Epithelial cell of esophagus (primary cell): ENCODE data around the gene NECTIN4.

Source experiments
- DNase-seq: peaks from one replicate; pipeline ENCODE4 v3.0.0; 2010; ENCODE audit warnings: low read depth
- H3K4me3 ChIP-seq: 2 replicates; pipeline ENCODE4 v1.5.1; 2011; ENCODE audit warnings: mild to moderate bottlenecking, low read length, control low read depth
- TF ChIP-seq, protein P1 (sequence below): IDR thresholded peaks from 2 replicates; pipeline ENCODE4 v1.5.1; 2011; ENCODE audit warnings: low read depth, mild to moderate bottlenecking, low read length, control low read depth, inconsistent platforms; ENCODE audit not compliant: insufficient read depth; ENCODE audit errors: missing control alignments

NECTIN4 gene

DNA sequence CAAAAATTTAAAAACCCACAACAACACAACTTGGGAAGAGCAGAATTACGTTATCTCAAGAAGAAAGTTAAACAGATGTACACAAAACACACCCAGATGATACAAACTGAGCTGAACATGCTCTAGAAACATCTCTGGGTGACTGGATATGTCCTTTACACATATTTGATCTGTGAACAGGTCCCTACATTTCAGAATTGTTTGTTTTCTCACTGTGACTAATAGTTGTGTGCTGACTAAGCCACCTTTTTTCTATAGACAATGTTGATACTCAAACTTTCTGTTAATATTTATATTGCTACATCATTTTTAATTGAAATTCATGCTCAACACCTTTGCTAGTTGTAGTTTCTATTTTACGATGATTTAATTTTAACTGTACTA, 67.4 kb downstream of the NECTIN4 start:
- TF ChIP-seq, protein P1, sequence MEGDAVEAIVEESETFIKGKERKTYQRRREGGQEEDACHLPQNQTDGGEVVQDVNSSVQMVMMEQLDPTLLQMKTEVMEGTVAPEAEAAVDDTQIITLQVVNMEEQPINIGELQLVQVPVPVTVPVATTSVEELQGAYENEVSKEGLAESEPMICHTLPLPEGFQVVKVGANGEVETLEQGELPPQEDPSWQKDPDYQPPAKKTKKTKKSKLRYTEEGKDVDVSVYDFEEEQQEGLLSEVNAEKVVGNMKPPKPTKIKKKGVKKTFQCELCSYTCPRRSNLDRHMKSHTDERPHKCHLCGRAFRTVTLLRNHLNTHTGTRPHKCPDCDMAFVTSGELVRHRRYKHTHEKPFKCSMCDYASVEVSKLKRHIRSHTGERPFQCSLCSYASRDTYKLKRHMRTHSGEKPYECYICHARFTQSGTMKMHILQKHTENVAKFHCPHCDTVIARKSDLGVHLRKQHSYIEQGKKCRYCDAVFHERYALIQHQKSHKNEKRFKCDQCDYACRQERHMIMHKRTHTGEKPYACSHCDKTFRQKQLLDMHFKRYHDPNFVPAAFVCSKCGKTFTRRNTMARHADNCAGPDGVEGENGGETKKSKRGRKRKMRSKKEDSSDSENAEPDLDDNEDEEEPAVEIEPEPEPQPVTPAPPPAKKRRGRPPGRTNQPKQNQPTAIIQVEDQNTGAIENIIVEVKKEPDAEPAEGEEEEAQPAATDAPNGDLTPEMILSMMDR = no peak
- peak overlapping the region; percentile 72 for H3K4me3 ChIP-seq
- DNase-seq = peak; percentile 95

DNA sequence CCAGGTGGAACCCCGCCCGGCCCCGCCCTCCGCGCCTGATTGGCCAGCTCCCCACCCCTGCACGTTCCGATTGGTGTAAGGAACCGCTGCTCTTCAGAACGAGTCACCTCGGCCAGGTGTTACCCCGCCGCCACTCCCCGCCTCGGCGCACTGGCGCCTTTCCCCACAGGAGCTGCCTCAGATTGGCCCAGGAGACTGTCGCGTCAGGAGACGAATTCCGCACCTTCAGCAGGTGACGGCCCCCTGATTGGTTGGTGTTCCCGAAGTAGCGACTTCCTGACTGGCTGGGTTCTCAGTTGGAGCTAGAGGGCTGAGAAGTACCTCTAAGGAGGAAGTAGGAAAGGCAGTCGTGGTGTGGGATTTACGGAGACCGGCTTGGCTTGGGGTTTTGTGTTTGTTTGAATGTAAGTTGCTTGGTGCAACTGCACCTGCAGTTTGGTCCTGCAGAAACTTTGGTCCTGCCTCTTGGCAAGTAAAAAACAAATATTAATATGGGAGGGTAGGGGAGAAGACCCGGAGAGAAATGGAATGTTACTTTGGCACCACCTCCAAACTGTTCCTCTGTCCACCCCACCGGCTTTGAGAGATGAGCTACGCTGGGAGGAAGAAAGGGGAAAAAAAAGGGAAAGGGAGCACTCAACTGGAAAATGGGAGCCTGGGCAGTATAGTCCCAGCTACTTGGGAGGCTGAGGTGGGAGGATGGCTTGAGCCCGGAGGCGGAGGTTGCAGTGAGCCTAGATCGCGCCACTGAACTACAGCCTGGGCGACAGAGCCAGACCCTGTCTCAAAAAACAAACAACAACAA, 68.0 kb downstream of the NECTIN4 start:
- TF ChIP-seq, protein P1 = no peak
- peak overlapping the region; percentile 98 for H3K4me3 ChIP-seq
- peak; percentile 100 for DNase-seq
